WTC11 (cell line): ENCODE measurements around the gene CTNNA3. TPM values are rescaled to one million over a fixed set of nuclear protein-coding genes. Genes with fewer than 3 reads are reported as not detected.

Source experiments
- ATAC-seq: fragments of 200-7000 bp; cut with Tn5 transposase; 2 replicates; pipeline ENCODE4 v1.10.0; 2021; ENCODE audit warnings: mild to moderate bottlenecking, moderate library complexity
- CTCF ChIA-PET: fragments of 300-600 bp; sonication (Branson Sonifier 250); formaldehyde crosslinking; loops from one replicate; lab custom pipeline; 2021; ENCODE audit warnings: antibody characterized with exemption; lab: Charles Lee
- POLR2A ChIA-PET: fragments of 350-600 bp; sonication (Branson Sonifier 250); formaldehyde crosslinking; loops from one replicate; lab custom pipeline; 2021; ENCODE audit warnings: antibody characterized with exemption; lab: Charles Lee
- DNase-seq: peaks from one replicate; pipeline ENCODE4 v3.0.0; 2021; ENCODE audit warnings: low spot score
- H3K27ac Mint-ChIP-seq: 2 replicates; pipeline ENCODE4 v1.8.0; 2021; ENCODE audit warnings: mixed read lengths
- H3K27me3 Mint-ChIP-seq: 2 replicates; pipeline ENCODE4 v1.8.0; 2021; ENCODE audit warnings: low read depth, mild to moderate bottlenecking, moderate library complexity, mixed read lengths
- H3K36me3 Mint-ChIP-seq: 2 replicates; pipeline ENCODE4 v1.8.0; 2021; ENCODE audit warnings: mixed read lengths
- H3K4me1 Mint-ChIP-seq: 2 replicates; pipeline ENCODE4 v1.8.0; 2022; ENCODE audit warnings: mixed read lengths
- H3K4me3 Mint-ChIP-seq: 2 replicates; pipeline ENCODE4 v1.8.0; 2021; ENCODE audit warnings: mild to moderate bottlenecking, moderate library complexity, mixed read lengths
- H3K9me3 Mint-ChIP-seq: 2 replicates; pipeline ENCODE4 v1.8.0; 2021; ENCODE audit warnings: mixed read lengths
- ATF1 ChIP-seq: sonication (generic); formaldehyde crosslinking; IDR thresholded peaks from 2 replicates; pipeline ENCODE4 v1.8.1; 2023; ENCODE audit warnings: mild to moderate bottlenecking, moderate library complexity, missing genetic modification reagents
- GABPB1 ChIP-seq: sonication (generic); formaldehyde crosslinking; IDR thresholded peaks from 2 replicates; pipeline ENCODE4 v1.8.1; 2023; ENCODE audit warnings: mild to moderate bottlenecking, missing genetic modification reagents
- RORB ChIP-seq: fragments of 250-450 bp; sonication (Bioruptor Pico); IDR thresholded peaks from 2 replicates; pipeline ENCODE4 v1.9.0; 2021; ENCODE audit warnings: mild to moderate bottlenecking
- SMAD4 ChIP-seq: sonication (generic); formaldehyde crosslinking; IDR thresholded peaks from 2 replicates; pipeline ENCODE4 v1.8.0; 2022; ENCODE audit warnings: mild to moderate bottlenecking, missing genetic modification reagents
- SOX15 ChIP-seq: fragments of 250-450 bp; sonication (Bioruptor Pico); IDR thresholded peaks from 2 replicates; pipeline ENCODE4 v1.9.0; 2021; ENCODE audit warnings: mild to moderate bottlenecking
- TEAD1 ChIP-seq: sonication (generic); formaldehyde crosslinking; IDR thresholded peaks from 2 replicates; pipeline ENCODE4 v1.8.0; 2022; ENCODE audit warnings: mild to moderate bottlenecking, missing genetic modification reagents
- TEAD4 ChIP-seq: sonication (generic); formaldehyde crosslinking; IDR thresholded peaks from 2 replicates; pipeline ENCODE4 v1.8.0; 2022; ENCODE audit warnings: mild to moderate bottlenecking, missing genetic modification reagents
- ZNF138 ChIP-seq: sonication (generic); formaldehyde crosslinking; conservative IDR thresholded peaks from 2 replicates; pipeline ENCODE4 v1.8.1; 2022; ENCODE audit warnings: mild to moderate bottlenecking, moderate library complexity, missing genetic modification reagents
- ZNF219 ChIP-seq: sonication (generic); formaldehyde crosslinking; IDR thresholded peaks from 2 replicates; pipeline ENCODE4 v1.8.0; 2023; ENCODE audit warnings: missing genetic modification reagents, mild to moderate bottlenecking, borderline replicate concordance
- ZNF317 ChIP-seq: sonication (generic); formaldehyde crosslinking; IDR thresholded peaks from 2 replicates; pipeline ENCODE4 v1.8.1; 2023; ENCODE audit warnings: low read depth, mild to moderate bottlenecking, moderate library complexity, missing genetic modification reagents, borderline replicate concordance
- ZNF416 ChIP-seq: fragments of 250-450 bp; sonication (Bioruptor Pico); IDR thresholded peaks from 2 replicates; pipeline ENCODE4 v1.9.0; 2021; ENCODE audit warnings: mild to moderate bottlenecking, inconsistent platforms
- ZNF423 ChIP-seq: fragments of 250-450 bp; sonication (Bioruptor Pico); IDR thresholded peaks from 2 replicates; pipeline ENCODE4 v2.1.2; 2022; ENCODE audit warnings: mild to moderate bottlenecking, moderate library complexity
- total RNA-seq: library from RNA; stranded (reverse); gene quantifications from 3 replicates; pipeline ENCODE4 v1.2.3, GENCODE V29; 2021
- TF ChIP-seq, protein P1 (sequence below): sonication (generic); formaldehyde crosslinking; IDR thresholded peaks from 2 replicates; pipeline ENCODE4 v1.8.1; 2022; ENCODE audit warnings: low read depth, mild to moderate bottlenecking, moderate library complexity, missing genetic modification reagents, borderline replicate concordance
- TF ChIP-seq, protein P2 (sequence below): sonication (generic); formaldehyde crosslinking; IDR thresholded peaks from 2 replicates; pipeline ENCODE4 v1.8.1; 2022; ENCODE audit warnings: mild to moderate bottlenecking, missing genetic modification reagents, moderate library complexity, borderline replicate concordance
- TF ChIP-seq, protein P3 (sequence below): sonication (generic); formaldehyde crosslinking; IDR thresholded peaks from 2 replicates; pipeline ENCODE4 v1.8.1; 2023; ENCODE audit warnings: mild to moderate bottlenecking, missing genetic modification reagents, borderline replicate concordance
- TF ChIP-seq, protein P4 (sequence below): sonication (generic); formaldehyde crosslinking; IDR thresholded peaks from 2 replicates; pipeline ENCODE4 v1.8.0; 2023; ENCODE audit warnings: missing genetic modification reagents
- TF ChIP-seq, protein P5 (sequence below): sonication (generic); formaldehyde crosslinking; IDR thresholded peaks from 2 replicates; pipeline ENCODE4 v1.8.1; 2023; ENCODE audit warnings: mild to moderate bottlenecking, missing genetic modification reagents, moderate library complexity
- TF ChIP-seq, protein P6 (sequence below): fragments of 200-600 bp; IDR thresholded peaks from 2 replicates; pipeline ENCODE4 v1.8.0; 2022; ENCODE audit warnings: antibody characterized with exemption
- TF ChIP-seq, protein P7 (sequence below): sonication (generic); formaldehyde crosslinking; IDR thresholded peaks from 2 replicates; pipeline ENCODE4 v1.8.0; 2022; ENCODE audit warnings: mild to moderate bottlenecking, missing genetic modification reagents
- TF ChIP-seq, protein P8 (sequence below): fragments of 250-450 bp; sonication (Bioruptor Pico); IDR thresholded peaks from 2 replicates; pipeline ENCODE4 v1.9.0; 2021; ENCODE audit warnings: moderate library complexity, mild to moderate bottlenecking, inconsistent platforms, borderline replicate concordance

The CTNNA3 gene
- total RNA-seq, 1 experiment from 2014 or later: 6.1 TPM

DNA sequence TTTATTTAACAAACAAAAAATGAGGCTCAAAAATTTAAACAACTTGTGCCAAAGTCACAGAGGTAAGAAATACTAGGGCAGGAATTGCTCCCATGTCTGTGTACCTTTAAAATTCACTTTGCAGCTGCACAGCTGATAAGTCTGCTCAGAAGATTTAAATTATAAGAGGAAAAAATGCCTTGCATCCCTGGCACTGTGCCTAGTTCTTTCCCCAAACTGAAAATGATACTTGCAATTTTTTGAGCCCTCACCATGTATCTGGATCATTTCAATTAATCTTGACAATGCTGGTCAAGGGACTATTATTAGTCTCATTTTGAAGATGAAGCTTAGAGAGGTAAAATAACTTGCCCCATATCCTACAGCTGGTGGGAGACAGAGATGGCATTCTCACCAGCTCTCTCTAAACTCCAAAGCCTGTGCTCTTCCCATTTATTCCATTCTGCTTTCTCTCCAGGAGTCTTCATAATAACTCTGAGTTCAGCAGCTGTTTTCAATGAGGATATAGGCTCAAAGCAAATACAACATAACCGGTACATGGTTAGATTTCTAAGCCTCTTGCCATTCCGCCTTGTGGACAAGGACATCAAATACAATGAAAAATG lies 1120.6 kb downstream of the CTNNA3 start:
- no peaks in the 10 kb centered on the region for H3K36me3 Mint-ChIP-seq
- DNase-seq: no peak
- no peak overlapping the region for H3K27ac Mint-ChIP-seq
- TF ChIP-seq TEAD4 (CRISPR knock-in tag): no peak
- TF ChIP-seq, protein P1, sequence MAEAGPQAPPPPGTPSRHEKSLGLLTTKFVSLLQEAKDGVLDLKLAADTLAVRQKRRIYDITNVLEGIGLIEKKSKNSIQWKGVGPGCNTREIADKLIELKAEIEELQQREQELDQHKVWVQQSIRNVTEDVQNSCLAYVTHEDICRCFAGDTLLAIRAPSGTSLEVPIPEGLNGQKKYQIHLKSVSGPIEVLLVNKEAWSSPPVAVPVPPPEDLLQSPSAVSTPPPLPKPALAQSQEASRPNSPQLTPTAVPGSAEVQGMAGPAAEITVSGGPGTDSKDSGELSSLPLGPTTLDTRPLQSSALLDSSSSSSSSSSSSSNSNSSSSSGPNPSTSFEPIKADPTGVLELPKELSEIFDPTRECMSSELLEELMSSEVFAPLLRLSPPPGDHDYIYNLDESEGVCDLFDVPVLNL (CRISPR knock-in tag): no peak
- no peak for TF ChIP-seq GABPB1 (CRISPR knock-in tag)
- TF ChIP-seq ZNF219: no peak
- TF ChIP-seq, protein P2, sequence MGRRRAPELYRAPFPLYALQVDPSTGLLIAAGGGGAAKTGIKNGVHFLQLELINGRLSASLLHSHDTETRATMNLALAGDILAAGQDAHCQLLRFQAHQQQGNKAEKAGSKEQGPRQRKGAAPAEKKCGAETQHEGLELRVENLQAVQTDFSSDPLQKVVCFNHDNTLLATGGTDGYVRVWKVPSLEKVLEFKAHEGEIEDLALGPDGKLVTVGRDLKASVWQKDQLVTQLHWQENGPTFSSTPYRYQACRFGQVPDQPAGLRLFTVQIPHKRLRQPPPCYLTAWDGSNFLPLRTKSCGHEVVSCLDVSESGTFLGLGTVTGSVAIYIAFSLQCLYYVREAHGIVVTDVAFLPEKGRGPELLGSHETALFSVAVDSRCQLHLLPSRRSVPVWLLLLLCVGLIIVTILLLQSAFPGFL: no peak
- TF ChIP-seq, protein P3, sequence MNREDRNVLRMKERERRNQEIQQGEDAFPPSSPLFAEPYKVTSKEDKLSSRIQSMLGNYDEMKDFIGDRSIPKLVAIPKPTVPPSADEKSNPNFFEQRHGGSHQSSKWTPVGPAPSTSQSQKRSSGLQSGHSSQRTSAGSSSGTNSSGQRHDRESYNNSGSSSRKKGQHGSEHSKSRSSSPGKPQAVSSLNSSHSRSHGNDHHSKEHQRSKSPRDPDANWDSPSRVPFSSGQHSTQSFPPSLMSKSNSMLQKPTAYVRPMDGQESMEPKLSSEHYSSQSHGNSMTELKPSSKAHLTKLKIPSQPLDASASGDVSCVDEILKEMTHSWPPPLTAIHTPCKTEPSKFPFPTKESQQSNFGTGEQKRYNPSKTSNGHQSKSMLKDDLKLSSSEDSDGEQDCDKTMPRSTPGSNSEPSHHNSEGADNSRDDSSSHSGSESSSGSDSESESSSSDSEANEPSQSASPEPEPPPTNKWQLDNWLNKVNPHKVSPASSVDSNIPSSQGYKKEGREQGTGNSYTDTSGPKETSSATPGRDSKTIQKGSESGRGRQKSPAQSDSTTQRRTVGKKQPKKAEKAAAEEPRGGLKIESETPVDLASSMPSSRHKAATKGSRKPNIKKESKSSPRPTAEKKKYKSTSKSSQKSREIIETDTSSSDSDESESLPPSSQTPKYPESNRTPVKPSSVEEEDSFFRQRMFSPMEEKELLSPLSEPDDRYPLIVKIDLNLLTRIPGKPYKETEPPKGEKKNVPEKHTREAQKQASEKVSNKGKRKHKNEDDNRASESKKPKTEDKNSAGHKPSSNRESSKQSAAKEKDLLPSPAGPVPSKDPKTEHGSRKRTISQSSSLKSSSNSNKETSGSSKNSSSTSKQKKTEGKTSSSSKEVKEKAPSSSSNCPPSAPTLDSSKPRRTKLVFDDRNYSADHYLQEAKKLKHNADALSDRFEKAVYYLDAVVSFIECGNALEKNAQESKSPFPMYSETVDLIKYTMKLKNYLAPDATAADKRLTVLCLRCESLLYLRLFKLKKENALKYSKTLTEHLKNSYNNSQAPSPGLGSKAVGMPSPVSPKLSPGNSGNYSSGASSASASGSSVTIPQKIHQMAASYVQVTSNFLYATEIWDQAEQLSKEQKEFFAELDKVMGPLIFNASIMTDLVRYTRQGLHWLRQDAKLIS (CRISPR knock-in tag): no peak
- no peak for TF ChIP-seq RORB (CRISPR knock-in tag)
- TF ChIP-seq, protein P4, sequence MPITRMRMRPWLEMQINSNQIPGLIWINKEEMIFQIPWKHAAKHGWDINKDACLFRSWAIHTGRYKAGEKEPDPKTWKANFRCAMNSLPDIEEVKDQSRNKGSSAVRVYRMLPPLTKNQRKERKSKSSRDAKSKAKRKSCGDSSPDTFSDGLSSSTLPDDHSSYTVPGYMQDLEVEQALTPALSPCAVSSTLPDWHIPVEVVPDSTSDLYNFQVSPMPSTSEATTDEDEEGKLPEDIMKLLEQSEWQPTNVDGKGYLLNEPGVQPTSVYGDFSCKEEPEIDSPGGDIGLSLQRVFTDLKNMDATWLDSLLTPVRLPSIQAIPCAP (CRISPR knock-in tag): no peak
- no peak for TF ChIP-seq ZNF416
- TF ChIP-seq ZNF423 (CRISPR knock-in tag): no peak
- H3K4me1 Mint-ChIP-seq: peaks cover 13% of the 10 kb centered on the region
- ChIA-PET CTCF (interaction anchor here (2.1 kb wide), 1 partner anchor 11 kb away, joined by 14 read pairs; no protein-coding TSS in a partner anchor), POLR2A (no interaction called here)
- H3K4me3 Mint-ChIP-seq: no peak overlapping the region
- H3K9me3 Mint-ChIP-seq: peaks cover 24% of the 10 kb centered on the region
- no peak for ATAC-seq
- H3K27me3 Mint-ChIP-seq: no peaks in the 10 kb centered on the region

DNA sequence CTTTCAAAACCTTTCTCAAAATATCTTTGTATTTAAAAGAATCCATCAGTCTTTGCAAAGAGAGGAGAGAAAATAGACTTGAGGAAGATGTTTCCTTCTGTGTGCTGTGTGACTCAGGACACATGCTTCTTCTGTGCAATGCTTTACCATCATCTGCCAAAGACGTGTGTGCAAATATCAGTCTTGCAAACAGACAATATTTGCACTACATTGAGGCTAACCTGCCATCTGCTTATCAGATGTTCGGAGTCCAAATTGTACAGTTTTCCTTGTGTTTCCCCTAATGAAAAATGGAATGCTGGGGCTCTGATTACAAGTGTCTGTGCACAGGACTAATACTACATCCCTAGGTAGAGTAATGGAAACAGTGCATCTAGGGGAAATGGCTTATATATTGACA lies 1123.3 kb downstream of the CTNNA3 start:
- CTCF ChIA-PET: no interaction called here
- Mint-ChIP-seq H3K4me1 (peaks cover 16% of the 10 kb centered on the region), H3K27ac (no peak overlapping the region), H3K4me3 (no peak overlapping the region), H3K27me3 (no peaks in the 10 kb centered on the region), H3K9me3 (peaks cover 5% of the 10 kb centered on the region), H3K36me3 (no peaks in the 10 kb centered on the region)
- ATAC-seq (no peak), DNase-seq (no peak)
- TF ChIP-seq, protein P5, sequence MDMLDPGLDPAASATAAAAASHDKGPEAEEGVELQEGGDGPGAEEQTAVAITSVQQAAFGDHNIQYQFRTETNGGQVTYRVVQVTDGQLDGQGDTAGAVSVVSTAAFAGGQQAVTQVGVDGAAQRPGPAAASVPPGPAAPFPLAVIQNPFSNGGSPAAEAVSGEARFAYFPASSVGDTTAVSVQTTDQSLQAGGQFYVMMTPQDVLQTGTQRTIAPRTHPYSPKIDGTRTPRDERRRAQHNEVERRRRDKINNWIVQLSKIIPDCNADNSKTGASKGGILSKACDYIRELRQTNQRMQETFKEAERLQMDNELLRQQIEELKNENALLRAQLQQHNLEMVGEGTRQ (CRISPR knock-in tag): no peak
- TF ChIP-seq ATF1 (CRISPR knock-in tag) (no peak), TEAD4 (CRISPR knock-in tag) (no peak), SMAD4 (CRISPR knock-in tag) (no peak), GABPB1 (CRISPR knock-in tag) (no peak), ZNF138 (CRISPR knock-in tag) (no peak), SOX15 (CRISPR knock-in tag) (no peak), TEAD1 (CRISPR knock-in tag) (no peak), ZNF317 (CRISPR knock-in tag) (no peak), ZNF219 (no peak)
- TF ChIP-seq, protein P2: no peak
- TF ChIP-seq, protein P6, sequence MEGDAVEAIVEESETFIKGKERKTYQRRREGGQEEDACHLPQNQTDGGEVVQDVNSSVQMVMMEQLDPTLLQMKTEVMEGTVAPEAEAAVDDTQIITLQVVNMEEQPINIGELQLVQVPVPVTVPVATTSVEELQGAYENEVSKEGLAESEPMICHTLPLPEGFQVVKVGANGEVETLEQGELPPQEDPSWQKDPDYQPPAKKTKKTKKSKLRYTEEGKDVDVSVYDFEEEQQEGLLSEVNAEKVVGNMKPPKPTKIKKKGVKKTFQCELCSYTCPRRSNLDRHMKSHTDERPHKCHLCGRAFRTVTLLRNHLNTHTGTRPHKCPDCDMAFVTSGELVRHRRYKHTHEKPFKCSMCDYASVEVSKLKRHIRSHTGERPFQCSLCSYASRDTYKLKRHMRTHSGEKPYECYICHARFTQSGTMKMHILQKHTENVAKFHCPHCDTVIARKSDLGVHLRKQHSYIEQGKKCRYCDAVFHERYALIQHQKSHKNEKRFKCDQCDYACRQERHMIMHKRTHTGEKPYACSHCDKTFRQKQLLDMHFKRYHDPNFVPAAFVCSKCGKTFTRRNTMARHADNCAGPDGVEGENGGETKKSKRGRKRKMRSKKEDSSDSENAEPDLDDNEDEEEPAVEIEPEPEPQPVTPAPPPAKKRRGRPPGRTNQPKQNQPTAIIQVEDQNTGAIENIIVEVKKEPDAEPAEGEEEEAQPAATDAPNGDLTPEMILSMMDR: no peak
- TF ChIP-seq, protein P7, sequence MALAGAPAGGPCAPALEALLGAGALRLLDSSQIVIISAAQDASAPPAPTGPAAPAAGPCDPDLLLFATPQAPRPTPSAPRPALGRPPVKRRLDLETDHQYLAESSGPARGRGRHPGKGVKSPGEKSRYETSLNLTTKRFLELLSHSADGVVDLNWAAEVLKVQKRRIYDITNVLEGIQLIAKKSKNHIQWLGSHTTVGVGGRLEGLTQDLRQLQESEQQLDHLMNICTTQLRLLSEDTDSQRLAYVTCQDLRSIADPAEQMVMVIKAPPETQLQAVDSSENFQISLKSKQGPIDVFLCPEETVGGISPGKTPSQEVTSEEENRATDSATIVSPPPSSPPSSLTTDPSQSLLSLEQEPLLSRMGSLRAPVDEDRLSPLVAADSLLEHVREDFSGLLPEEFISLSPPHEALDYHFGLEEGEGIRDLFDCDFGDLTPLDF: no peak
- TF ChIP-seq, protein P8, sequence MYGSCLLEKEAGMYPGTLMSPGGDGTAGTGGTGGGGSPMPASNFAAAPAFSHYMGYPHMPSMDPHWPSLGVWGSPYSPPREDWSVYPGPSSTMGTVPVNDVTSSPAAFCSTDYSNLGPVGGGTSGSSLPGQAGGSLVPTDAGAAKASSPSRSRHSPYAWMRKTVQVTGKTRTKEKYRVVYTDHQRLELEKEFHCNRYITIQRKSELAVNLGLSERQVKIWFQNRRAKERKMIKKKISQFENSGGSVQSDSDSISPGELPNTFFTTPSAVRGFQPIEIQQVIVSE (CRISPR knock-in tag): no peak
- POLR2A ChIA-PET: no interaction called here
